ENCODE data around the gene CTSD.
A peak's percentile ranks its signal among the peaks of the same experiment; 100 is the strongest.
"Not testable (repeated sequence)": the region's sequence is repeated elsewhere in the genome, so short reads cannot be mapped to it uniquely, and the experiment has no call there.

CTSD gene

DNA sequence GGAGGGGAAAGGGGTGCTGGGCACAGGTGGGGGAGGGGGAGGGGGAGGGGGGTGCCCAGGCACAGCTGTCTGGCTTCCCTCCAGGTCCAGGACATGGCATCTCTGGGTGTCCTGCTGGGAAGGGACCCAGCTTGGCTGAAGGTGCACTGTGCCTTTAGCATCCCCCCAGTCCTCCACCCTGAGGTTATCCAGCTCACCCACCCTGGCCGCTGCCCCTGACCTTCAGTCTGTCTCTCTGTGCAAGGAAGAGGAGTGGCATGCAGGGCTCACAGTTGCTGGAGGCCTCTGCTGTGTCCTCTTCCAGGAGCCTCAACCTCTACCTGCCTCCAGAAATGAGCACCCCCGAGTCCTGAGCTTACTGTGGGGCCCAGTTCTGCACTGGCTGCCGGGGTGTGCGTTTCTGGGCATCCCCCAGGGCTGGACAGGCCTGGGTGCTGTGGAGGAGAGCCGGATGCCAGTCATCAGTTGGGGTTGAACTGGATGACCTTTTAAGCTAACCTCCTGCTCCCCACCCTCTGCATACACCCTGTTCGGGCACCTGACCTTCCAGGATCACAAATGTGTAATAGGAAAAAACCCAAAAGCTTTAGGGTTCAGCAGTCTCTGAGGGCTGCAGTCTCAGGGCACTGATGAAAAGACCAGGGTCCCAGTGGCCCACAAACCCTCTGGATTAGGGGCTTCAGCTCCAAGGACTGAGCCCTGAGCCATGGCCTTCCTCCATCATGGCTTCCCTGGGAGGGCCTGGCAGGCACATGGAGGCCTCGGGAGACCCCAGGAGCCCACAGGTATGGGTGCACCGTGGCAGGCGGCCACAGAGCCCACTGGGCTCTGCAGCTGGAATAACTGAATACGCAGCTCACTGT is 9.6 kb upstream of the CTSD start:
- TF ChIP-seq CTCF (IDR thresholded peaks at IDR 0.05; ENCODE audit: low read depth, low read length), result no peak
- in situ Hi-C loops (cut with HindIII; ENCODE audit: low sequenced_read_pairs), result no loop called here
- H3K4me3 ChIP-seq (ENCODE audit: low read depth, low read length), result no peak overlapping the region
- DNase-seq (ENCODE audit: low read depth, low spot score), result no peak

DNA sequence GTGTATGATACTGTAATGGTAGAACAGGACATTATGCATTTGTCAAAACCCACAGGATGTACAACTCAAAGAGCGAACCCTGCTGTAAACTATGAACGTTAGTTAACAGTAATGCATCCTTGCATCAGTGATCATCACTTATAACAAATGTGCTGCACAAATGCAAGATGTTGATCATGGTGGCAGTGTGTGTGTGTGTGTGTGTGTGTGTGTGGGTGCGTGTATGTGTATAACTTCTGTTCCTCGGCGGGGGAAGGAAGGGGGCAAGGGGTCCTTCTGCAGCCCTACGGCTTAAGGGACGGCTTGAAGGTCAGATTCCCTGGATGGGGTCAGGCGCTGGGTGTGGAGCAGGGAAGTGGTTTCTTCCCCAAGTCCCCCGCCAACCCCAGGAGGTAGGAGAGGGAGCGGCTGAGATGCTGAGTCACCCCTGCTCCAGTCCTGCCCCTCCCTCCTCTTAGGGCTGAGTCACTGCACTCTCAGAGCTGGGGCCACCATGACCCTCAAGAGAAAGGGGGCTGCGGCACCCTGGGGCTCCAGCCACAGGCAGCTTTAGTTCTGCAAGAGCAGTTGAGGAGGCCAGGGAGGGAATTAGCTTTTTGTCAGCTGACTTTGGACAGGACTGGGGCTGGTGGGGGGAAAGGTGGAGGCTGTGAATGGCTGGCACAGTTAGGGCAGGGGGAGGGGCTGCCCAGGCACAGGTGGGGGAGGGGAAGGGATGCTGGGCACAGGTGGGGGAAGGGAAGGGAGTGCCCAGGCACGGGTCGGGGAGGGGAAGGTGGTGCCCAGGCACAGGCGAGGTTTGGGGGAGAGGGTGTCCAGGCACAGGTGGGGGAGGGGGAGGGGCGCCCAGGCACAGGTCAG is 8.8 kb upstream of the CTSD start:
- H3K4me3 ChIP-seq (ENCODE audit: low read depth, low read length), result no peak overlapping the region
- DNase-seq (ENCODE audit: low read depth, low spot score), result peak; percentile 96
- TF ChIP-seq CTCF (IDR thresholded peaks at IDR 0.05; ENCODE audit: low read depth, low read length), result no peak
- in situ Hi-C loops (cut with HindIII; ENCODE audit: low sequenced_read_pairs), result no loop called here

DNA sequence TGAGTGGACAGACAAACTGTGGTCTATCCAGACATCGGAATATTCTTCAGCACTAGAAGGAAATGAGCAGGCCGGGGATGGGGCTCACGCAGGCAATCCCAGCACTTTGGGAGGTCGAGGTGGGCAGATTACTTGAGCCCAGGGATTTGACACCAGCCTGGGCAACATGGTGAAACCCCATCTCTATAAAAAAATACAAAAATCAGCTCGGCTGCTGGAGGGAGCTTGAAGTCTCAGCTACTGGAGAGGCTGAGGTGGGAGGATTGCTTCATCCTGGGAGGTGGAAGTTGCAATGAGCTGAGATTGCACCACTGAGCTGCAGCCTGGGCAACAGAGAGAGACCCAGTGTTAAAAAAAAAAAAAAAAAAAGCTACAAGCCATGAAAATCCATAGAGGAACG is 8.0 kb upstream of the CTSD start:
- in situ Hi-C loops (cut with HindIII; ENCODE audit: low sequenced_read_pairs), result no loop called here

GRCh38 chr11:1771273-1771672 is 7.5 kb upstream of the CTSD start:
- TF ChIP-seq CTCF (IDR thresholded peaks at IDR 0.05; ENCODE audit: low read depth, low read length), result no peak
- no peak for DNase-seq (ENCODE audit: low read depth, low spot score)
- no peak overlapping the region for H3K4me3 ChIP-seq (ENCODE audit: low read depth, low read length)
- in situ Hi-C loops (cut with HindIII; ENCODE audit: low sequenced_read_pairs), result no loop called here

More for the DNA sequence above, 8.0 kb upstream of the CTSD start:
- no peak for TF ChIP-seq CTCF (IDR thresholded peaks at IDR 0.05; ENCODE audit: low read depth, low read length)
- DNase-seq (ENCODE audit: low read depth, low spot score), result no peak
- H3K4me3 ChIP-seq (ENCODE audit: low read depth, low read length), result no peak overlapping the region

DNA sequence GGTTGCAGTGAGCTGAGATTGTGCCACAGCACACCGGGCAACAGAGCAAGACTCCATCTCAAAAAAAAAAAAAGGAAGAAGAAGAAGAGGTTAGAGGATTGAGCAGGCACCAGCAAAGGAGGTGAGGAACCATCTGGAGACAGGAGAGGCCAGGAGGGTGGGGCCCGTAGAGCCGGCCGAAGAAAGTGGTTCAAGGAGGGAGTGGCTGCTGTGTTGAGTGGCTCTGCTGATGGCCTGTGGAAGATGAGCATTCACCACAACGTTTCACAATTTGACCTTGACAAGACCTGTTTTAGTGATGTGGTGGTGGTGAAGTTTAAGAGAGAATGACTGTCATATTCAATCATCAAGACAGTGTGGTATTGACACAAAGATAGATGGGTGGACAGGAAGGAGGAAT is 6.8 kb upstream of the CTSD start:
- H3K4me3 ChIP-seq (ENCODE audit: low read depth, low read length), result no peak overlapping the region
- no peak for DNase-seq (ENCODE audit: low read depth, low spot score)
- in situ Hi-C loops (cut with HindIII; ENCODE audit: low sequenced_read_pairs), result no loop called here
- no peak for TF ChIP-seq CTCF (IDR thresholded peaks at IDR 0.05; ENCODE audit: low read depth, low read length)

DNA sequence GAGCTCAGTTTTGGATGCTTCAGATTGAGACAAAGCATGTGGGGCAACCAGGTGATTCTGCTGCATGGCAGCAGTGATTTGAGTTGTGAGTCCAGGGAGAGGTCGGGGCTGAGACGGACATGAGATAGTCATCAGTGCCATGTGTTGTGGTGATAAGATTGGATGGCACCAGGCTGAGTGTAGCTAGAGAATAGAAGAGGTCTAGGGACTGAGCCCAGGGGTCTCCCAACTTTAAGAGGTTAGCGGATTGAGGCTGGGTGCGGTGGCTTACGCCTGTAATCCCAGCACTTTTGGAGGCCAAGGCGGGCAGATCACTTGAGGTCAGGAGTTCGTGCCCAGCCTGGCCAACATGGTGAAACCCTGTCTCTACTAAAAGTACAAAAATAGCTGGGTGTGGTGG is 6.3 kb upstream of the CTSD start:
- in situ Hi-C loops (cut with HindIII; ENCODE audit: low sequenced_read_pairs), result no loop called here

GRCh38 chr11:1769304-1769936 is 5.7 kb upstream of the CTSD start:
- H3K4me3 ChIP-seq (ENCODE audit: low read depth, low read length); in situ Hi-C loops (cut with HindIII; ENCODE audit: low sequenced_read_pairs): not testable (repeated sequence)
- peak; percentile 31 for DNase-seq (ENCODE audit: low read depth, low spot score)

More for the DNA sequence above, 6.3 kb upstream of the CTSD start:
- no peak for DNase-seq (ENCODE audit: low read depth, low spot score)
- no peak overlapping the region for H3K4me3 ChIP-seq (ENCODE audit: low read depth, low read length)
- no peak for TF ChIP-seq CTCF (IDR thresholded peaks at IDR 0.05; ENCODE audit: low read depth, low read length)
